H9 (cell line): ENCODE data around the gene UNC5B. TPM values are rescaled to one million over a fixed set of nuclear protein-coding genes. Genes with fewer than 3 reads are reported as not detected.

Source experiments
- DNase-seq: peaks from one replicate; pipeline ENCODE4 v3.0.0-alpha.2; 2017
- H2AFZ ChIP-seq: one replicate; pipeline ENCODE4 v1.6.1; 2013; ENCODE audit warnings: mild to moderate bottlenecking, low read length, control low read depth, moderate library complexity
- H2AK5ac ChIP-seq: 2 replicates; pipeline ENCODE4 v1.6.1; 2013; ENCODE audit warnings: low read length, control low read depth, mixed read lengths; ENCODE audit not compliant: insufficient read length
- H2BK120ac ChIP-seq: one replicate; pipeline ENCODE4 v1.6.1; 2013; ENCODE audit warnings: low read depth, mild to moderate bottlenecking, low read length, control low read depth, inconsistent platforms; ENCODE audit not compliant: poor library complexity, severe bottlenecking
- H2BK12ac ChIP-seq: 2 replicates; pipeline ENCODE4 v1.6.1; 2013; ENCODE audit warnings: low read length, control low read depth, mixed read lengths, low read depth; ENCODE audit not compliant: insufficient read length
- H2BK15ac ChIP-seq: 2 replicates; pipeline ENCODE4 v1.6.1; 2013; ENCODE audit warnings: low read depth, low read length, control low read depth
- H2BK20ac ChIP-seq: one replicate; pipeline ENCODE4 v1.6.1; 2013; ENCODE audit warnings: low read depth, mild to moderate bottlenecking, low read length, control low read depth, inconsistent platforms; ENCODE audit not compliant: poor library complexity, severe bottlenecking
- H2BK5ac ChIP-seq: 2 replicates; pipeline ENCODE4 v1.6.1; 2013; ENCODE audit warnings: low read length, control low read depth, mixed read lengths; ENCODE audit not compliant: insufficient read length
- H3K14ac ChIP-seq: 2 replicates; pipeline ENCODE4 v1.6.1; 2013; ENCODE audit warnings: low read length, control low read depth; ENCODE audit not compliant: insufficient read depth
- H3K18ac ChIP-seq: 2 replicates; pipeline ENCODE4 v1.6.1; 2013; ENCODE audit warnings: low read depth, mild to moderate bottlenecking, mixed read lengths, low read length, control low read depth; ENCODE audit not compliant: insufficient read length
- H3K23ac ChIP-seq: 2 replicates; pipeline ENCODE4 v1.6.1; 2013; ENCODE audit warnings: low read length, control low read depth, mixed read lengths, low read depth; ENCODE audit not compliant: insufficient read length
- H3K23me2 ChIP-seq: 2 replicates; pipeline ENCODE4 v1.6.1; 2013; ENCODE audit warnings: low read depth, mild to moderate bottlenecking, mixed read lengths, low read length, control low read depth; ENCODE audit not compliant: insufficient read length, poor library complexity, severe bottlenecking
- H3K27ac ChIP-seq: 2 replicates; pipeline ENCODE4 v1.5.1; 2013; ENCODE audit warnings: low read length, control low read depth, mixed read lengths, low read depth; ENCODE audit not compliant: insufficient read length
- H3K27me3 ChIP-seq: 2 replicates; pipeline ENCODE4 v1.6.1; 2013; ENCODE audit warnings: low read length, control low read depth, inconsistent platforms; ENCODE audit not compliant: insufficient read depth
- H3K4ac ChIP-seq: 2 replicates; pipeline ENCODE4 v1.6.1; 2013; ENCODE audit warnings: low read depth, mild to moderate bottlenecking, control low read depth, inconsistent platforms, low read length, moderate library complexity
- H3K4me1 ChIP-seq: 2 replicates; pipeline ENCODE4 v1.6.1; 2013; ENCODE audit warnings: low read length, control low read depth, inconsistent platforms; ENCODE audit not compliant: insufficient read depth
- H3K4me2 ChIP-seq: 2 replicates; pipeline ENCODE4 v1.6.1; 2013; ENCODE audit warnings: low read length, control low read depth, mixed read lengths; ENCODE audit not compliant: insufficient read length, insufficient read depth
- H3K56ac ChIP-seq: 2 replicates; pipeline ENCODE4 v1.6.1; 2013; ENCODE audit warnings: low read depth, mild to moderate bottlenecking, mixed read lengths, low read length, control low read depth; ENCODE audit not compliant: insufficient read length
- H3K79me1 ChIP-seq: 2 replicates; pipeline ENCODE4 v1.6.1; 2013; ENCODE audit warnings: low read depth, mild to moderate bottlenecking, moderate library complexity, low read length, control low read depth, inconsistent platforms; ENCODE audit not compliant: insufficient read depth, poor library complexity, severe bottlenecking
- H3K79me2 ChIP-seq: 2 replicates; pipeline ENCODE4 v1.6.1; 2013; ENCODE audit warnings: low read length, control low read depth, inconsistent platforms; ENCODE audit not compliant: insufficient read depth
- H3K9ac ChIP-seq: 2 replicates; pipeline ENCODE4 v1.6.1; 2013; ENCODE audit warnings: low read length, control low read depth, mixed read lengths; ENCODE audit not compliant: insufficient read length; ENCODE audit errors: extremely low read depth
- H3K9me3 ChIP-seq: one replicate; pipeline ENCODE4 v1.6.1; 2013; ENCODE audit warnings: low read depth, low read length, inconsistent platforms; ENCODE audit not compliant: control insufficient read depth
- H3T11ph ChIP-seq: one replicate; pipeline ENCODE4 v1.6.1; 2013; ENCODE audit warnings: mild to moderate bottlenecking, low read length, control low read depth, inconsistent platforms
- H4K20me1 ChIP-seq: one replicate; pipeline ENCODE4 v1.6.1; 2013; ENCODE audit not compliant: control insufficient read depth, insufficient read length, insufficient read depth
- H4K5ac ChIP-seq: 2 replicates; pipeline ENCODE4 v1.6.1; 2013; ENCODE audit warnings: low read depth, mild to moderate bottlenecking, mixed read lengths, low read length, control low read depth; ENCODE audit not compliant: insufficient read length
- H4K8ac ChIP-seq: replicated peaks from 2 replicates; pipeline ENCODE4 v1.6.1; 2013; ENCODE audit warnings: low read length, control low read depth, mixed read lengths, low read depth; ENCODE audit not compliant: insufficient read length
- H4K91ac ChIP-seq: 2 replicates; pipeline ENCODE4 v1.6.1; 2013; ENCODE audit warnings: low read depth, mild to moderate bottlenecking, moderate library complexity, mixed read lengths, low read length, control low read depth; ENCODE audit not compliant: insufficient read length
- H3K27ac Mint-ChIP-seq, 3 experiments: 2 replicates in 2 of 3; 3 replicates in 1 of 3; pipeline ENCODE4 v1.8.0; 2020 to 2021; ENCODE audit warnings: mixed read lengths in 3 of 3, mild to moderate bottlenecking in 1 of 3, moderate library complexity in 1 of 3
- H3K27me3 Mint-ChIP-seq: 2 replicates; pipeline ENCODE4 v1.8.0; 2021; ENCODE audit warnings: low read depth, mild to moderate bottlenecking, moderate library complexity, mixed read lengths
- H3K36me3 Mint-ChIP-seq, 3 experiments: 2 replicates in 2 of 3; 3 replicates in 1 of 3; pipeline ENCODE4 v1.8.0; 2020 to 2021; ENCODE audit warnings: low read depth in 3 of 3, mixed read lengths in 3 of 3; ENCODE audit not compliant: insufficient read depth in 1 of 3
- H3K4me1 Mint-ChIP-seq, 2 experiments: 2 replicates each; pipeline ENCODE4 v1.8.0; 2020; ENCODE audit warnings: mixed read lengths in 2 of 2
- H3K4me3 Mint-ChIP-seq, 2 experiments: 2 replicates in 1 of 2; 3 replicates in 1 of 2; pipeline ENCODE4 v1.8.0; 2020 to 2021; ENCODE audit warnings: mild to moderate bottlenecking in 2 of 2, mixed read lengths in 2 of 2, moderate library complexity in 1 of 2
- H3K9me3 Mint-ChIP-seq, 2 experiments: 2 replicates in 1 of 2; 3 replicates in 1 of 2; pipeline ENCODE4 v1.8.0; 2020; ENCODE audit warnings: mild to moderate bottlenecking in 2 of 2, mixed read lengths in 2 of 2, moderate library complexity in 1 of 2
- WGBS: extraction: QIAGEN DNeasy Blood & Tissue Kit; methylation state at CpG from one replicate; pipeline ENCODE4 v1.1.7; 2013; ENCODE audit warnings: missing lambda C conversion rate, low lambda C conversion rate, mixed read lengths; ENCODE audit not compliant: insufficient read length; ENCODE audit errors: extremely low coverage; 5-methylcytosine and 5-hydroxymethylcytosine counted together
- total RNA-seq: library from RNA; stranded (reverse); gene quantifications from 2 replicates; pipeline ENCODE4 v1.2.1, GENCODE V29; 2021
- TF ChIP-seq, protein P1 (sequence below): fragments of 200-600 bp; sonication (generic); conservative IDR thresholded peaks from 3 replicates; pipeline ENCODE4 v1.8.0; 2021; ENCODE audit warnings: antibody characterized with exemption, mild to moderate bottlenecking

Gene UNC5B
- total RNA-seq, 1 experiment from 2014 or later = 28.4 TPM

DNA sequence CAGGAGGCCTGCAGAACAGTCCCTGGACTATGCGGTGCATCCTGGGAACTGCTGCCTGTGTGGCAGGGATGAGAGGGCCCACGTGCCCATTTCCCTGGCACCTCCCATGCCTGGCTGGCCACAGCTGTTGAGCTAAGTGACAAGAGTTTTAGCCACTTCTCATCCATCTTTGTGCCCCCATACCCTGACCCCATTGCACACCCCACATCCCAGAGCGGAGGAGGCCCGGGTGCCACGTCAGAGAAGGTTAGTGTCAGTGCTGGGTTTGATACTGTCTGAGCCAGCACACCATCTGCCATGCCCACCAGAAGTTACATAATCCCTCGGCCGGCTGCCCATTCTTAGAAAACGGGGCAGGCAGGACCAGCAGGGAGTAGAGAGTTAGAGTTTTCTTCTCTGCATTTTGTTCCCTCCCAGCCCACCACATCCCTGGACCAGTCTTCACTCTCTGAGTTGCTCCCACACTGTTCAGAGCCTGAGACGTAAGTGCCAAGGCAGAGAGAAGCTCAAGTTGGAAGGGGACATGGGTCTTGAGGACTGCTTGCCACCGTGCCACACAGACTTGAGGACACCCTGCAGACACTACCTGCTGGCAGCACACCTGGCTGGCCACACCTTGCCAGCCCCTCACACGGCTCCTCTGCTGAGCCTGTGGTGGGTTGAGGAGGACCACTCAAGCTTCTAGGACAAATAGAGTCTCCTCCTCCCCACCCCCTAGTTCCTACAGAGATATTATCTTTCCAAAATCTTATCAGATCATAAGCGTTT, 13.1 kb downstream of the UNC5B start:
- Histone ChIP-seq H3K14ac (no peak overlapping the region; the same call in 1 of the 2 replicates), H3K9me3 (no peaks in the 10 kb centered on the region), H2BK20ac (no peak overlapping the region), H2BK15ac (no peak overlapping the region), H4K91ac (no peak overlapping the region), H3K18ac (no peak overlapping the region), H4K8ac (no peak overlapping the region), H3K56ac (no peak overlapping the region), H2BK5ac (no peak overlapping the region), H3K79me2 (no peaks in the 10 kb centered on the region), H3K23me2 (no peaks in the 10 kb centered on the region), H3T11ph (no peak overlapping the region), H3K9ac (no peak overlapping the region), H3K79me1 (no peaks in the 10 kb centered on the region), H3K27ac (no peak overlapping the region), H4K5ac (no peak overlapping the region), H3K27me3 (no peaks in the 10 kb centered on the region), H2BK12ac (no peak overlapping the region), H2BK120ac (no peak overlapping the region), H3K23ac (no peak overlapping the region), H4K20me1 (no peaks in the 10 kb centered on the region), H3K4me2 (no peak overlapping the region), H3K4ac (no peak overlapping the region), H2AFZ (no peak overlapping the region), H3K4me1 (no peaks in the 10 kb centered on the region; the same call in 1 of the 2 replicates), H2AK5ac (no peak overlapping the region)
- no peaks in the 10 kb centered on the region for H3K9me3 Mint-ChIP-seq
- peaks cover 0 to 6% (median 3%) of the 10 kb centered on the region in 3 experiments; a peak in 2 of 7 replicates for H3K36me3 Mint-ChIP-seq
- H3K27me3 Mint-ChIP-seq = no peaks in the 10 kb centered on the region
- TF ChIP-seq, protein P1, sequence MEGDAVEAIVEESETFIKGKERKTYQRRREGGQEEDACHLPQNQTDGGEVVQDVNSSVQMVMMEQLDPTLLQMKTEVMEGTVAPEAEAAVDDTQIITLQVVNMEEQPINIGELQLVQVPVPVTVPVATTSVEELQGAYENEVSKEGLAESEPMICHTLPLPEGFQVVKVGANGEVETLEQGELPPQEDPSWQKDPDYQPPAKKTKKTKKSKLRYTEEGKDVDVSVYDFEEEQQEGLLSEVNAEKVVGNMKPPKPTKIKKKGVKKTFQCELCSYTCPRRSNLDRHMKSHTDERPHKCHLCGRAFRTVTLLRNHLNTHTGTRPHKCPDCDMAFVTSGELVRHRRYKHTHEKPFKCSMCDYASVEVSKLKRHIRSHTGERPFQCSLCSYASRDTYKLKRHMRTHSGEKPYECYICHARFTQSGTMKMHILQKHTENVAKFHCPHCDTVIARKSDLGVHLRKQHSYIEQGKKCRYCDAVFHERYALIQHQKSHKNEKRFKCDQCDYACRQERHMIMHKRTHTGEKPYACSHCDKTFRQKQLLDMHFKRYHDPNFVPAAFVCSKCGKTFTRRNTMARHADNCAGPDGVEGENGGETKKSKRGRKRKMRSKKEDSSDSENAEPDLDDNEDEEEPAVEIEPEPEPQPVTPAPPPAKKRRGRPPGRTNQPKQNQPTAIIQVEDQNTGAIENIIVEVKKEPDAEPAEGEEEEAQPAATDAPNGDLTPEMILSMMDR = no peak
- no CpG with 5 or more reads among the region's 12 CpGs for WGBS
- DNase-seq = no peak
- H3K27ac Mint-ChIP-seq = peak overlapping the region in 1 of 3 experiments; percentile 38; a peak in 1 of 7 replicates
- H3K4me3 Mint-ChIP-seq = no peak overlapping the region
- peaks cover 35 to 37% of the 10 kb centered on the region in 2 experiments for H3K4me1 Mint-ChIP-seq
